SW480 (cell line): ENCODE results near the gene RESF1.
A peak's percentile ranks its signal among the peaks of the same experiment; 100 is the strongest.

ENCODE experiments used
- DNase-seq: peaks from one replicate; pipeline ENCODE4 v3.0.0-alpha.2; 2016; ENCODE audit warnings: low spot score

Gene RESF1

DNA sequence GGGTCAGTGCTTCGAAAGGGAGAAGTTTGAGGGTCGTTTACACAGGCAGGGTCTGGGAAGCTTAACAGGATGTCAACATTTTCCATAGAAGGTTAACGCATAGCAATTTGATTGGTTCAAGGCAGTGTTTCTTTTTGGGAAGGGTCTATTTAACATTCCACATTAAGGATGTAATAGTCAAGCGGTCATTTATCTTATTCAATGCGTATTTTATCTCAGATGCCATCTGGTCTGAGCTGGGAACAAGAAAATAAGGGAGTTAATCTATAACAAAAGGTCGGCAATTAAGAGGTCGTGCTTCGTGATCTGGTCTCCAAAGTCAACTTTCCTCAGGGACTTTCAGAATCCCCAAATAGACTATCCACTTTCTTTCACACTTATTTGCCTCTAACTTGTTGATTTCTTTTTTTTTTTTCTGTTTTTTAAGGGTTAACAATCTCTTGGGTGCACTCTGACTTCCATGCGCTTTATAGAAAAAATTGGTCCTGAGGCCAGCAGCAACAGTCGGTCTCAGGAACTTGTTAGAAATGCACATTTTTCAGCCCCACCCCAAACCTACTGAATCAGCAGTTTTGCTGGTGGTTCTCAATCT is 550 bp upstream of the RESF1 start:
- DNase-seq, result peak; percentile 11

DNA sequence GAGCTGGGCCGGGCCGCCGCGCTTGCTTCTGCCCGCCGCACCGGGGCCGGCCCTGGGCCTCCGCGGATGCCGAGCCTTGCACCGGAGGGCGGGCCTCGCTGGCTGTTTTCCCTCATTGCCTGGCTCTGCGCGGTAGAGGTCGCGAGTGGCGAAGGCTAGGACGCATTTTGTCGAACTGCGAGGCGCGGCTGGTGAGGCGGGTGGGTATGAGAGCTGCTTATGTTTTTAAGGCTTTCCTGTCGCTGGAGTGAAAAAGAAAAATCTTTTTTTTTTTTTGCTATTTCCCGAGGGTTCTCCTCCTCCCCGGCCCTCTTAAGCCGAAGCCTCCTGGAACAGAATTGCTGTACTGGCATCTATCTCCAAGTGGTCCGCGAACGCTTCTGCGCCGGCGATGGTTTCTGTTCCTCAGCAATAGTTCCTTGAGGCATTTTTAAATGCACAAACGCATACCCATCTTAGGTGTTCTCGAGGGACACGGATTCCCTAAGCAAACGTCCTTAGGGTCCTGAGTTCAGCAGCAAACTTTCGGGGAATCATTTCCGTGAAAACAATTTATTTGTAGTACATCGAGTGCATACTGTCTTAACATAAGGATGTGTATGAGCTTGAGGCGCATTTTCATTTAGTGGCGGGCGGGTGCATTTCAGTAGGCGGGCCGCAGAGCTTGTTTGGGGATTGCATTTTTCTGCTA is 631 bp downstream of the RESF1 start:
- DNase-seq, result peak; percentile 66

DNA sequence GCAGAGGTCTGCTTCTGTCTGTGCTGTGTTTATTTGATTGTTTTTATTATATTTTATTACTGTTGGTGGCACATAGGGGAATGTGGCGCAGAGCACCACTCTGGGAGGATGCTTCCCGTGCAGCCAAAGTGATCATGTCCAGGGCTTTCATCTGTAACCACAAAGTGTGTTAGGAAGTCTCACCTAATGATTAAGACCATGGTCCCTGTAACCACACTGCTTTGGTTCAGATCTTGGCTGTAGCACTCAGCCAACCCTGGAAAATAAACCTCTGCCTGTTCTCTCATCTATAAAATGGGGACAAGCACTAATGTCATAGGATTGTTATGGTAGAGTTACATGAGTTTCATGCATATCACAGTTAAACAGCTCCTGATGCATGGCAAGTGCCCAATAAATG is 1.9 kb downstream of the RESF1 start:
- DNase-seq, result peak; percentile 38

DNA sequence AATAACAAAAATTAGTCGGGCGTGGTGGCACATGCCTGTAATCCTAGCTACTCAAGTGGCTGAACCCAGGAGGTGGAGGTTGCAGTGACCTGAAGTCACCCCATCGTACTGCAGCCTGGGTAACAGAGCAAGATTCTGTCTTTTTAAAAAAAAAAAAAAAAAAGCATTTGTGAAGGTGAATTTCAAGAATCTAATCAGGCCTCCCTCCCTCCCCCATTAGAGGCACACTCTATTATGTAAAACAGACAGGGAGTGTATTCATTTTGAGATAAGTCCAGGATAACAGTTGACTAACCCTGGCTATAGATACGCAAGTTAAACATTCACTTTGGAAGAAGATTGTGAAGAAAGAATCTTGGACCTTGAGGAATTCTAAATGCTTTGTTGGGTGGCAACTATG is 2.9 kb downstream of the RESF1 start:
- no peak for DNase-seq

DNA sequence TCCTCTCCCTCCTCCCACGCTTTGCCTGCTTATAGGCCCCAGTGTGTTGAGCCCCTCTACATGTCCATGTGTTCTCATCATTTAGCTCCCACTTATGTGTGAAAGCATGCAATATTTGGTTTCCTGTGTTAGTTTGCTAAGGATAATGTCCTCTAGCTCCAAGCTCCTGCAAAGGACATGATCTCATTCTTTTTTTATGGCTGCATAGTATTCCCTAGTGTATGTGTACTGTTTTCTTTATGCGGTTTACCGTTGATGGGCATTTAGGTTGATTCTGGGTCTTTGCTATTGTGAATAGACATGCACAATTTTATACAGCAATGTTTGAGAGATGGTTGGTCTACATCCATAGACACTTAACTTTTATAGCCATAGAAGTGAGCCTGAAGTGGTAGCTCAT is 5.1 kb downstream of the RESF1 start:
- no peak for DNase-seq

DNA sequence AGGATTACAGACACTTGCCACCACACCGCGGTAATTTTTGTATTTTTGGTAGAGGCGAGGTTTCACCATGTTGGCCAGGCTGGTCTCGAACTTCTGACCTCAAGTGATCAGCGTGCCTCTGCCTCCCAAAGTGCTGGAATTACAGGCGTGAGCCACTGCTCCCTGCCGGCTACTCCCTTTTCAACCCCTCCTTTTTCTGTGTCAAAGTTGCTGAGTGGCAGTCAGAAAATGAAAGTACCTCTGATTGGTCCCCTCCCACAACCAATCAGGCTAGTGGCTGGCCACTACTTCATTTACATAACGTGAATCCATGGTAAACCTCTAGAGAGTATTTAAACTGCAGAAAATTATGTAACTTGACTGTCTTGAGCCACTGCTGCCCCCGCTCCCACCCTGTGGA is 5.9 kb downstream of the RESF1 start:
- no peak for DNase-seq

DNA sequence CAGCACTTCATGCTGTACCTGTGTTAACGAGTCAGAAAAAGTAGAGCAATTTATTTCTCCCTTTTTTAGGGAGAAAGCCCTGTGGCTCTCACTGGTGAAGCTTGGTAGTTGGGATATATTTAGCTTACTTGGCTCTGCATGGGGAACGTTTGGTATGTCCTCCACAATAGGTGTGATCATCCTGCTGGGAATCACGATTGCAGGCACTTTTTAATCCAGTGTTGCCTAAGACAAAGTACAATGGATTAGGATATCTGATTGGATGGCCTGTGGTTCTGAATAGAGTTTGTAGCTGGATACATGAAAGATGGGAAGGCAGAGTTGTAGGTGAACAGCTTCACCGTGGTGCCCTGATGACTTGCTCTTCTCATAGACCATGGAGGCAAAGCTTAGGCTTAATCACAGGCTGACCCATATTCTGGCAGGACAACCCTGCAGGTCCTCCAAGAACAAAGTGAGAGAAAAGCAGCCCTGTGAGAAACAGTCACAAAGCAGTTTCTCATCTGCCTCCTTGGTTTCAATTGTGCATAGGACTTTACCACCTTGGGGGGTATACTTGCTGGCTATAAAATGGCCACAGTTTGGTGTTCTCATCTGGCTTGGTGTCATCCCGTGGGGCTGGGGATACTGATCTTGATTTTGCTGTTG is 7.5 kb downstream of the RESF1 start:
- DNase-seq, result no peak

DNA sequence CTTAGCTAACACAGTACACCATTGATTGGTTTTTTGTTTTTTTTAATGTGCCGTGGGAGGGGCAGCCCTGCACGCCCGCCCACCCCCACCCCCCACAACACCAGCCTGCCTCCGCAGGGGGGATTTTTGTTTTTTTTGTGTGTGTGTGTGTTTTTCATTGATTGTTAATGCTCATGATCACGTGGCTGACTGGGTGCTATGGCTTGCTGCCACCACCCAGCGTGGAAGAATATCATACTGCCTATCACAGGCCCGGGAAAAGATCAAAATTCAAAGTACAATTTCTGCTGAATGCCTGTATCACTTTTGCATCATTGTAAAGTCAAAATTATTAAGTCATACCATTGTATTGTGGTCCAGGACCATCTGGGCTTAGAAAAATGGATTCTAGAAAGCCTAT is 8.3 kb downstream of the RESF1 start:
- DNase-seq, result no peak

DNA sequence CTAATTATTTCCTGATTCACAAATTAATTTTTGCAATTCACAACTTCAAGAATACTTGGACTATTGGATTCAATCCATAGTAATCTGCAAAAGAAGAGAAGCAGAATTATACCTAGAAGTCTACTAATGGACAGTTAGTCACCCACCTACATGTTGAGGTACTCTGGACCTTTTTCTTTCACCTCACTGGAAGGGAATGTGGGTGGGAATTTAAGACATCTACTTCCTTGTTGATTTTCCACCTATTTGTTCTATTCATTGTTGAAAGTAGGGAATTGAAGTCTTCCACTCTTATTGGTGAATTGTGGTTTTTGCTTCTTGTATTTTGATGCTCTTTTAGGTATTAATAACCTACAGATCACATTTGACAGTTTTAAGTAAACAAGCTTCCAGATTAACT is 11.0 kb downstream of the RESF1 start:
- no peak for DNase-seq

DNA sequence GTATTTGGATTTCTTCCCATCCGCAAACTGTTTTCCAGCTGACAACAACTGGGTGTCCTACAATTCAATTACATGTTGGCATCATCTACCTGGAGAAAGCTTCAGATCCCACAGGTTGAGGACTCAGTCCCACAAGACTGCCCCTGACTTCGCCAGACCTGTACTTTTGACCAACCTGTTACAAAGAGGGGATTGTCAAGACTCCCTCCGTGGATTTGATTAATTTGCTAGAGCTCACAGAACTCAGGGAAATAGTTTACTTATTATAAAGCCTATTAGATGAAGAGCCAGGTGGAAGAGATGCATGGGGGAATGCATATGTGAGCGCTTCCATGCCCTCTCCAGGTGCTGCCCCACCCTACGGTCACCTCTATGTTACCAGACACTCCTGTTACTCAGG is 14.6 kb downstream of the RESF1 start:
- DNase-seq, result no peak

DNA sequence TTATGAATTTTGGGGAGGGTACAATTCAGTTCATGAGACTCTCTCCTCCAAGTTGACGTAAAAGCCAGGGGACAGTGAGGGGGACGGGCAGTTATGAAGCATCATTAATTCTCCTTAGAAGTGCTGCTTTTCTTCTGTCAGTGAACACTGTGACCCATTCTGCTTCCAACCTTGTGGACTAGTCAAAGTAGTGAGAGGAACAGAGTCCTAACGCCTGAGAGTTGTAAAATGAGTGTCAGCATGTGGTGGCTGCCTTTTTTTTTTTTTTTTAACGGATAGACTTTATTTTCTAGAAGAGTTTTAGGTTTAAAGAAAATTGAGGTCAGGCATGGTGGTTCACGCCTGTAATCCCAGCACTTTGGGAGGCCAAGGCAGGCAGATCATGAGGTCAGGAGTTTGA is 15.5 kb downstream of the RESF1 start:
- DNase-seq, result no peak

DNA sequence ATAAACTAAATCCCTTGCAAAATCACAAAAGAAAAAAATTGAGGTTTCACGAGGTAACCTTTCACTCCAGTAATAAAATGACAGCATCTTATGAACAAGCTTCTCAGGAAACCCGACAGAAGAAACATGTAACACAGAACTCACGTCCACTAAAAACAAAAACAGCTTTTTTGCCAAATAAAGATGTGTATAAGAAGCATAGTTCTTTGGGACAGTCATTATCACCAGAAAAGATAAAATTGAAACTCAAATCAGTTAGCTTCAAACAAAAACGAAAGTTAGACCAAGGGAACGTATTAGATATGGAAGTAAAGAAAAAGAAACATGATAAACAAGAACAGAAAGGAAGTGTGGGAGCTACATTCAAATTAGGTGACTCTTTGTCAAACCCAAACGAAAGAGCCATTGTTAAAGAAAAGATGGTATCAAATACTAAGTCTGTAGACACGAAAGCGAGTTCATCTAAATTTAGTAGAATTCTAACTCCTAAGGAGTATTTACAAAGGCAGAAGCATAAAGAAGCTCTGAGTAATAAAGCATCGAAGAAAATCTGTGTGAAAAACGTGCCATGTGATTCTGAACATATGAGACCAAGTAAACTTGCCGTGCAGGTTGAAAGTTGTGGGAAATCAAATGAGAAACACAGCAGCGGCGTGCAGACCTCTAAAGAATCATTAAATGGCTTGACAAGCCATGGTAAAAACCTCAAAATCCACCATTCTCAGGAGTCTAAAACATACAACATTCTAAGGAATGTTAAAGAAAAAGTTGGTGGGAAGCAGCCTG is 25.8 kb downstream of the RESF1 start:
- no peak for DNase-seq

DNA sequence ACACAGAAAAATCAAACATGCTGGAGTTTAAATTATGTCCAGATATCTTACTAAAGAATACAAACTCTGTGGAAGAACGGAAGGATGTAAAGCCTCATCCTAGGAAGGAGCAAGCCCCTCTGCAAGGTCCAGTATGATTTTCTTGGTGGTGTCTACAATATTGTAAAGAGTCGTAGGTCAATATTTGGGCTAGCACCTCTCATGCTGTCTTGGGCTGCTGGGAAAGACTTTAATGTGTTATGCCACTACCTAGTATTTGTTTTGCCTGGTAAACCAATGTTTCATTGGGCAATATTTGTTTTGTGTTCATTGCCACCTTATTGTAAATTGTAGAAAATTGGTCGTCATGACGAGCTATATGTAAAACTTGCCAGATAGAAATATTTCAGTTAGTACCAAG is 26.6 kb downstream of the RESF1 start:
- no peak for DNase-seq

DNA sequence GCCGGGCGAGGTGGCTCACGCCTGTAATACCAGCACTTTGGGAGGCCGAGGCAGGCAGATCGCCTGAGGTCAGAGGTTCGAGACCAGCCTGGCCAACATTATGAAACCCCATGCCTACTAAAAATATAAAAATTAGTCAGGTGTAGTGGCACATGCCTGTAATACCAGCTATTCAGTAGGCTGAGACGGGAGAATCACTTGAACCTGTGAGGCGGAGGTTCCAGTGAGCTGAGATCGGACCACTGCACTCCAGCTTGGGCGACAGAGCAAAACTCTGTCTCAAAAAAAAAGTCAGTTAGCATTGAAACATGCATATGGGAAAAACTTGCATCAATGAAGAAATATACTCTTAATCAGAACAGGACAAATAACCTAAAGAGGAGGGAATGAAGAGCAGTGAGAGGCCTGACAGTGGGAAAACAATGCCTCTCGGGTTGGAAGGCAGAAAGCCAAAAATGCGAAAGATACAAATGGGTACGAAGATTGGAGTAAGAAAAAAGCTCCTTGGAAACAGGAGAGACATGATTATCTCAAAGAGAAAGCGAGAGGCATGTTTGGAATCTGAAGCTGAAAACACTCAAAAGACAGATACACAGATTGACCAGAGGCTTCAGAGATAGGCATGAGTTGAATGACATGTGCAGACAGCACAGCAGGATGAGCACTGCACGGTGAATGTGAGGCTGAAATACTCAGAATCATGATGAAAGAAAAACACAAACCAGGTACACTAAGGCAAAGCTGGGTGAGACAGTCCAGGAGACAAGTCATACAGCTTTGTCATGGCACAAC is 30.6 kb downstream of the RESF1 start:
- no peak for DNase-seq

DNA sequence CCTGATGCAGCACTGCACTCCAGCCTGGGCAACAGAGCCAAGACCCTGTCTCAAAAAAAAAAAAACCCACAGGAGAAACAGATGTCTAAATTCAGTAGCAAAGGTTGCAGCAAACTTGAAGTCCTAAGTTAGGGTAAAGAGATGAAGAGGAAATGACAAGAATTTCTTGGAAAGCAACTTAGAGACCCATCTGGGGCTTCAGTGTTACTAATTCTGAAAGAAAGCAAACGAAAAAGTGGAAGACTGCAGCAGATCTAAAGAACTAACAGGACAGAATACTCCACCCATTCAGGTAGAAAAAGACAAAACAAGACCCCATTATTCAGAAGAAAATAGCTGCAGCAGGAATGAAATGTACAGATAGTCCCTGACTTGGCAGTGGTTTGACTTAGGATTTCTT is 31.9 kb downstream of the RESF1 start:
- DNase-seq, result no peak

DNA sequence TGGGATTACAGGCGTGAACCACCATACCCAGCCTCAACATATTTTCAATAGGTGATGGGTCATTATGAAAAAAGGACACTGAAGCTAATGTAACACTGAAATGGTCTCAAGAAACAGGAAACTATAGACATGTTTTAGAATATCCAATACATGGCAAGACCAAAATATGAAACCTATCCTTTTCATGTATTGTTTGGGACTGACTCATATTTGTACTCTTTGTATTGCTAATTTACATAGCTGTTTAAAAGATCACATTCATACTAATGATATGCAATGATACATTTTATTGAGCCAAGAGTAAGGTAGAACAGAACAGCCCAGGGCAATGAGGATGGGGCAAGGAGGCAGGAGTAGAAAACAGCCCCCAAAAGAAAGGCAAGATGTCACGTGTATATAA is 32.6 kb downstream of the RESF1 start:
- DNase-seq, result no peak

DNA sequence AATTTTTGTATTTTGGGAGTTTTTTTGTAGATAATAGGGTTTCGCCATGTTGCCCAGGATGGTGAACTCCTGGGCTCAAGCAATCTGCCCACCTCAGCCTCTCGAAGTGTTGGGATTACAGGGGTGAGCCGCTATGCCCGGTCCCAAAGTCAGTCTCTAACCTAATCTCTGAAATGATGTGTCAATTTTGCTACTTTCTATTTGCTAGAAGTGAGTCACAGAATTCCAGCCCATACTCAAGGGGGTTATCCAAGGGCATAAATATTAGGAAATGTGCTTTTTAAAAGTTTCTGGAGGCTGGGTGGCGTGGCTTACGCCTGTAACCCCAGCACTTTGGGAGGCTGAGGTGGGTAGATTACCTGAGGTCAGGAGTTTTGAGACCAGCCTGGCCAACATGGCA is 40.5 kb downstream of the RESF1 start:
- DNase-seq, result no peak

DNA sequence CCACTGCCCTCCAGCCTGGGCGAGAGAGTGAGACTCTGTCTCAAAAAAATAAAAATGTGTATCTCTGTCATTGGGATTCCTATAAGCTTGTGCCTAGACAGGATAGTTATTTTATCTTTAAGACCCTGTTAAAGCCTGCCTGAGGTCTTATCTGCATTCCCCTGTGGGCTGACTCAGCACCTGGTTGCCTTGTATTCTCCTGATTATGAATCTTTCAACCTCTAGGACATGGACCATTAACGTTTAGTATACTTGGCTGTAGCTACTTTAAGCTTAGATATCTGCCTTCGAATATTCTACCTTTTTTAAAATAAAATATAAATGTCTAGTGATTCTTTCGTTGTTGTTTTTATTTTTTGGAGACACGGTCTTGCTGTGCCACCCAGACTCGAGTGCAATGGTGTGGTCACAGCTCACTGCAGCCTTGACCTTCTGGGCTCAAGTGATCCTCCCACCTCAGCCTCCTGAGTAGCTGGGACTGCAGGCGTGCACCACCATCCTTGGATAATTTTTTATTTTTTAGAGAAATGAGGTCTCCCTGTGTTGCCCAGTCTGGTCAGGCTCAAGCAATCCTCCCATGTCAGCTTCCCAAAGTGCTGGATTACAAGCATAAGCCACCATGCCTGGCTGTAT is 41.3 kb downstream of the RESF1 start:
- DNase-seq, result no peak

DNA sequence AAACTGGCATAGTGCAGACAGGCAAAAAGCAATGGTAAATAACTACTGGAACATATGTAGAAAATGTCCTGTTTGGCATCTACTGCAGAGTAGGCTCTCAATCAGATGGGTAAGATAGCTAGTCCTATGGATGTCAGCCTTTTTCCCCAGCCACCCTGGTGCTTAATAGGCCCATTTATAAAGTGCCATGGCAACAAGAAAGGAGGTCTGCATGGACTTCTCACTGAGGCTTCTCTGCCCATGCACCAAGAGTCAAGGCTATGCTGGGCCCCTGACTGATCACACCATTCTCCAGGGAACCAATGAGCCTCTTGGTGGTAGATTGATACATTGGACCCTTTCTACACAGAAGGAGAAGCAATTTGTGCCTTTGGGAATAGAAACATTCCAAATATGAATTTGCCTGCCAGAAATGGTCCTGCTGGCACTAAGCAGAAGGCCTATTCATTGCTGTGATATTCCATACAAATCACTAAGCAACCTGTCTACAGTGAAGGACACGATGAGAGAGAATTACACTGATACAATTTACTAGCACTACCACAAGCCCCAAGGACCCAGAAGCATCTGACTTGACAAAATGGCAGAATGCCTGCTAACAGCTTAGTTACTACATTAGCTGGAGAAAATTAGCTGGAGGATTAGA is 43.8 kb downstream of the RESF1 start:
- DNase-seq, result no peak

DNA sequence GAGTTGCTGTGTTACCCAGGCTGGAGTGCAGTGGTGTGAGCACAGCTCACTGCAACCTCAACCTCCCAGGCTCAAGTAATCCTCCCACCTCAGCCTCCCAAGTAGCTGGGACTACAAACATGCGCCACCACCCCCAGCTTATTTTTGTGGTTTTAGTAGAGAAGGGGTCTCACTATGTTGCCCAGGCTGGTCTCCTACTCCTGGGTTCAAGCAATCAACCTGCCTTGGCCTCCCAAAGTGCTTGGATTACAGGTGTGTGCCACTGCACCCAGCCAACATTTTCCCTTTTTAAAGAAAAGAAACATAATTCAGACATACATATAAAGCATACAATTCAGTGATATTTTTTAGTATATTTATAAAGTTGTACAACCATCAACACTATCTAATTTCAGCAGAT is 44.4 kb downstream of the RESF1 start:
- DNase-seq, result no peak

DNA sequence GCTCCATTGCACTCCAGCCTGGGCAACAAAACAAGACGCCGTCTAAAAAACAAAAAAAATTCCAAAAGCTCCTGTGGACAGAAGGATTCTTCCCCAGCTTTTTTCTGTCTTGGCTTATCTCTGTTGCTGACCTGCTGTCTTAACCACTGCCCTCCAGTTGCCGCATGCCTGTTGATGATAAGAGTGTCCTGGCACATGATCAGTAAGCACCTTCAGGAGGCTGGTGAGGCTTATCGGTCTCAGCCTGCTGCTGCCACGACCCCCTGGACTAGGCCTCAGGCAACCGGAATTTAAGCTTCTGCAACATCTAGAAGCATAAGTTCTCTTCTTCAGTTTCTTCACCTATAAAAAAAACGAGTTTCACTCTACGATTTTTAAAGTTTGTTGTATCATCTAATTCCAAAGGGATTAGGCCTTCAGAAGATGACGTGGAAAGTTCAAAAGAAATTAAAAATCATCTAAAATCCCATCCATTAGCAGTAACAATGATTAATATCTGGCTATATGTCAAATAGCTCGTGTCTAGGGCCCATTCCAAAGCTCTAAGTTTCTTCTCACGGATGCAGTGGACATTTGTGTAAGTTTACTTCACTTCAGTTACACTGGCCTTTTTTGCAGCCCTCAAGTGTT is 46.4 kb downstream of the RESF1 start:
- DNase-seq, result no peak
